Activated T-cell treated with anti-CD3 and anti-CD28 coated beads for 48 hours (primary cell): ENCODE data around the gene CNTF.

ENCODE experiments used
- DNase-seq: peaks from one replicate; pipeline ENCODE4 v3.0.0-alpha.2; 2020; ENCODE audit warnings: low read depth

The CNTF gene

GRCh38 chr11:58606930-58607714 is 15.3 kb upstream of the CNTF start:
- DNase-seq, result no peak

DNA sequence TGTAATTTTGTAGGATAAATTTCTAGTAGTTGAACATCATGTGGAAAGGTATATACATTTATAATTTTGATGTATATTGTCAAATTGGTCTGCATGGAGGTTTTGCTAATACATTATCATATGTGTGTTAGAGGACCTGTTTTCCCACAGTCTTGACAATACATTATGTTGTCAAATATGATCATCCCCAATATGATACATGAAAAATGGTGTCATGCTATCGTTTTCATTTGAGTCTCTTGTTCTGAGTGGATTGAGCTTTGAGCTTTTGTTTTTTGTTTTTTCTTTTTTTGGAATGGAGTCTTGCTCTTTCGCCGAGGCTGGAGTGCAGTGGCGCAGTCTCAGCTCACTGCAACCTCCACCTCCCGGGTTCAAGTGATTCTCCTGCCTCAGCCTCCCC is 14.1 kb upstream of the CNTF start:
- no peak for DNase-seq

- no peak for DNase-seq
Measured at GRCh38 chr11:58609723-58610122, 12.7 kb upstream of the CNTF start.

DNA sequence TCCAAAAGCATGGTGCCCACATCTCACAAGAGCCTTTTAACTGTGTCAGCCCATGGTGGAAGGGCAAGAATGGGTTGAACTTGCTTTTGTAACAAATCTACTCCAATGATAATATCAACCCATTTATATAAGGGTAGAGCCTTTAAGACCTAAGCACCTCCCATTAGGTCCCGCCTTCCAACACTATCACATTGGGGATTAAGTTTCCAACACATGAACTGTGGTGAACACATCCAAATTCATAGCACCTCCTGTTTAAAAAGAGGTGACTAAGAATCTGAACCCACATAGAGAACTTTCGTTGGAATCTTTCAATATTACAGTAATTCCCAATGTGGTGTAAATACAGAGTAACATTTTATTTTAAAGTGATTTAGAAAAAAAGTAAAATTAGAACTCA is 9.2 kb upstream of the CNTF start:
- DNase-seq, result no peak

- DNase-seq, result no peak
Measured at GRCh38 chr11:58615559-58615958, 6.9 kb upstream of the CNTF start.

DNA sequence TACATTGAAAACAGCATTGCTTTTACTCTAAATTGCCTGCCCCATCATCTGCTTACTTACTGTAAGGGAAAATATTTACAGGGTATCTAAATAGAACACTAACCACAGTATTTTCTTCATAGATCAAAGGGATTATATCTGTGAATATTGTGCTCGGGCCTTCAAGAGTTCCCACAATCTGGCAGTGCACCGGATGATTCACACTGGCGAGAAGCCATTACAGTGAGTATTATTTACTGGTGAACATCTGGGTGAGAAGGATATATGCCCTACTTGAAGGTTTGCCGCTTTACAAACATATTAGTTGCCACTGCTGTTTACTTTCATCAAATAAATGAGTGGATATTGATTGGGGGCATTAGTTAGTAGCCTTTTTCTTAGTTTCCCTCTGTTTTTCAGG is 5.9 kb upstream of the CNTF start:
- no peak for DNase-seq

GRCh38 chr11:58617976-58618557 is 4.4 kb upstream of the CNTF start:
- DNase-seq, result no peak

GRCh38 chr11:58621586-58622262 is 741 bp upstream of the CNTF start:
- DNase-seq, result no peak

GRCh38 chr11:58625086-58625485 is 2.6 kb downstream of the CNTF start:
- no peak for DNase-seq

GRCh38 chr11:58625826-58626460 is 3.5 kb downstream of the CNTF start:
- no peak for DNase-seq

GRCh38 chr11:58626934-58627483 is 4.5 kb downstream of the CNTF start:
- DNase-seq, result no peak

DNA sequence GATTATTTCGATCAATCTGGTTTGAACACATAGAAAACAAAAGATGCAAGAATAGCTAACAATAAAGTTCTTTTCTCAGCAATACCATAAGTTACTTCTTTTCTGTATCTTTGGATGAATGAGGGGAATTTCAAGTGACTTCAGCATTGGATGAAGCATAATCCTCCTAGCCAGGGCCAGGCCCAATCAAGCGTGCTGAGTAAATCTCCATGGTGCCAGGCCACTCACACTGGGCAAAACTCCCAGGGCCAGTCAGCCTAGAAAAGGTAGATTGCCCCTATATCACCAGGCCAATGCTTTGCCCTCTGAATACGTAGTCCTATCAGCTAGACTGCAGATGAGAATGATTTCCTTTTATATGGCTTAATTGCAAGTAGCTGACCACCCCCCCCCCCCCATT is 6.0 kb downstream of the CNTF start:
- no peak for DNase-seq

DNA sequence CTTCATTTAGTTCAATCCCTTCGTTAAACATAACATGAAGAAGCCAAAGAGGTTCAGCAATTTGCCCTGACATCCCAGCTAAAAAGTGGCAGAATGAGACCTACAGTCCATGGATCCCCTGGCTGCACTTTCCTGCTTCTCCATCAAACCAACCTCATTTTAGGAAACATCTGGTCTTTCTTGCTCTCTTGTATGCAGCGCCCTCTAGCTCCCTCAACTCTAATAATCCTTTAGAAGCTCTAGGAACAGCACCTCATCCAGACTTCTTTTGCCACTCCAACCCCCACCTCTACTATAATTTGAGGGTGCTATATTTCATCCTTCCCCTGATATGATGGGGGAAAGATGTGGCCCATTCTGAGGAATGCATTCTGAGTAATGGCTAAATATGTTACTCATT is 7.4 kb downstream of the CNTF start:
- DNase-seq, result no peak

- DNase-seq, result no peak
Measured at GRCh38 chr11:58631378-58631777, 8.9 kb downstream of the CNTF start.

DNA sequence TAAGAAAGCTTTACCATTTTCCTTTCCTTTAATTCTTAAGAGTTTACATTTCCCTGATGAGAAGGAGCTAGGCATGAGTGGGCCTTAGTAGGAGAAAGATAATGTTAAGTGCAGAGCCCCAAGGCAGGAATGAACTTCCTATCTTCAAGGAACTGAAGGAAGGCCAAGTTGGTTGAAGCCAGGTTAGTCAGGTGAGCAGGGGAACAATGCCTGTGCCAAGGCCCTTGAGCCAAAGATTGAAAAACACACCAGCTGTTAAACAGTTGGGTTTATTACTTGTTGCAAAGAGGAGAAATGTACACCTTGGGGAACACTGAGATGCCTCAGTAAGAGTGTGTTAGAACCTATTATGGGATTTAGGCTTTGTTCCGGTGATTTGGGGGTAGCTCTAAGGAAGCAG is 10.0 kb downstream of the CNTF start:
- no peak for DNase-seq

DNA sequence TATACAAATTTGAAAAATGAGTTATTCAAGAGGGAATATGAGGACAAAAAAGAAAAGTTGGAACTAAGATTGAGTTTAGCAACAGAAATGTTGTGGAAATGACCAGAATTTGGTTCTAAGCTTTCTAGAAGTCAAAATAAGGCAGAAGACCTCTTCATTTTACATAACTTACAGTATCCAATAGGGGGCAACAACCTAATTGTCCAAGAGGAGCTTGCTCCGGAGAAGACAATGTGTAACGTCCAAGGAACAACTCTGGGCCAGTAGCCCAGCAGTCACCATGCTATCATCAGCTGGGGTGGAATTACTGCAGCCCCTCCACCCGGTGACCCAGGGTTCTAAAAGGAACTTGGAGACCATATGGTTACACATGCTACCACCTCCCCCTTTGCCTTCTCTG is 14.1 kb downstream of the CNTF start:
- no peak for DNase-seq

- no peak for DNase-seq
Measured at GRCh38 chr11:58637371-58637770, 14.9 kb downstream of the CNTF start.

DNA sequence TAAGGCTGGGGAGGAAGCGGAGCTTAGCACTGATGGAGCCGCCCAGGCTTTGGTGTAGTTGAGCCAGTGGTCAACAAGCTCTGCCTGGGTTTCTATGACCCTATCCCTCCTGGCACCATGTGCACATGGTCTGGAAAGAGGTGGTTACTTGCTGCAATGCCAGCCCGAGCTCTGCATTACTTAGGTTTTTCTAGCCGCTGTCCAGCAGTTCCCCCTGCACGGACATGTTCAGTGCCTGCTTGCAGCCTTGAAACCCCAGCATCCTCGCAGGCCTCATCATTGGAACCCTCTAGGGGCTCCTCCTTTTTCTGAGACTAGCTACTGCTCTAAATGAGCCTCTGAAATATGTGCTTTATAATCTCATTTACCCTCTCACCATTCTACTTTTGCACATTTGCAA is 16.6 kb downstream of the CNTF start:
- DNase-seq, result no peak

DNA sequence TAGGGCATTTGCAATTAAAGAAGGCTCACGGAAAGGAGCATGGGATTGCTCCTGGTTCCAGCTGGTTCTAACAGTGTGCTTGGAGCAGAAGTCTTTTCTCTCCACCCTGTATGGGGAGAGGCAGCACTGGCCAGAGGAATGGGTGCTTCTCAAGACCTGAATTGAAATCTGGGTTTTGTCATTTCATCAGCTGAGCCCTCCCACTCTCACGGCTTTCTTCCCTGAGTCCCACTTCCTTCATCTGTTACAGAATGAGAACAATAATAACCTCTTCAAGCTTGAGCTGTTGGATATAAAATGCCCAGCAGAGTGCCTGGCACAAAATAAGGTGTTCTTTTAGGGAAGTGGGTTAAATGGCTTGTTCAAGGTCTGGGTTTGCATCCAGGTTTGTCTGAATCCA is 17.2 kb downstream of the CNTF start:
- DNase-seq, result no peak

- DNase-seq, result no peak
Measured at GRCh38 chr11:58640386-58641023, 18.0 kb downstream of the CNTF start.

DNA sequence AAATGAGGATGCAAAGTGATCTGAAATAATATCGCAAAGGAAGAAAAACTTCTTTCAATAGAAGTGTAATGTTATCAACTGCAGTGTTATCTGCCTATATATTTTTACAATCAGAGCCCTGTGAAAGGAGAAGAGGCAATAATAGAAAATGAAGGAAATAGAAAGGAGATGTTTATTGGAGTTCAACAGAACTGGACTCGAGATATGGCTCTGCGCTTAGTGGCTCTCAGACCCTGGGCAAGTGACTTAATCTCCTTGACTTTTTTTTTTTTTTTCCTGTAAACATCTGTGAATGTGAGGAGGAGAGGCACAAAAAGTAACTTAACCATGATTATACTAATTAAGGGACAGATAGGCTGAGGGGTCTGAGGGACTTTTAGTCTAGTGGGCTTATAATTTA is 18.9 kb downstream of the CNTF start:
- DNase-seq, result no peak
